ENCODE results near the gene SLC35G3.
"Not testable (repeated sequence)": the region's sequence is repeated elsewhere in the genome, so short reads cannot be mapped to it uniquely, and the experiment has no call there.

SLC35G3 gene

DNA sequence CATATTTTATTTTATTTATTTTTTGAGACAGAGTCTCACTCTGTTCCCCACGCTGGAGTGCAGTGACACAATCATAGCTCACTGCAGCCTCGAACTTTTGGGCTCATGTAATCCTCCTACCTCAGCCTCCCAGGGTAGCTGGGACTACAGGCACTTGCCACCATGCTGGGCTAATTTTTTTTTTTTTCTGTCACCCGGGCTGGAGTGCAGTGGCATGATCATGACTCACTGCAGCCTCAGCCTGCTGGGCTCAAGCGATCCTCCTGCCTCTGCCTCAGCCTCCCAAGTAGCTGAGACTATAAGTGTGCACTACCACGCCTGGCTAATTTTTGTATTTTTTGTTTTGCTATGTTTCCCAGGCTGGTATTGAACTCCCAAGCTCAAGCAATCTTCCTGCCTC, 29.5 kb downstream of the SLC35G3 start:
- DNase-seq (ENCODE audit: low spot score), result no peak

DNA sequence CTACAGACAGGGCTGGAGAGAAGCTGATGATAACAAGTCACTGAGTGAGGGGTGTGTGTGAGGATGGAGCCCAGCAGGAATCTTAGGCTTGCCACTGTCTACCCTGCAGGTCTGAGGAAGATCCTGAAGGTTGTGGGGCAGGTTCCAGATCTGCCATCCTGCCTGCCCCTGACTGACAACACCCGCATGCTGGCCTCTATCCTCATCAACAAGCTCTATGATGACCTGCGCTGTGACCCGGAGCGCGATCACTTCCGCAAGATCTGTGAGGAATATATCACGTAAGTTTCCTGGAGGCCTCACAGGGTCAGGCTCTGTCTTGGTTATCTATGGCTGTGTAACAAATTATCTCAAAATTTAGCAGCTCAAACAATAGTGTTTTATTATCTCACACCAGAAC, 30.3 kb downstream of the SLC35G3 start:
- DNase-seq (ENCODE audit: low spot score), result no peak

DNA sequence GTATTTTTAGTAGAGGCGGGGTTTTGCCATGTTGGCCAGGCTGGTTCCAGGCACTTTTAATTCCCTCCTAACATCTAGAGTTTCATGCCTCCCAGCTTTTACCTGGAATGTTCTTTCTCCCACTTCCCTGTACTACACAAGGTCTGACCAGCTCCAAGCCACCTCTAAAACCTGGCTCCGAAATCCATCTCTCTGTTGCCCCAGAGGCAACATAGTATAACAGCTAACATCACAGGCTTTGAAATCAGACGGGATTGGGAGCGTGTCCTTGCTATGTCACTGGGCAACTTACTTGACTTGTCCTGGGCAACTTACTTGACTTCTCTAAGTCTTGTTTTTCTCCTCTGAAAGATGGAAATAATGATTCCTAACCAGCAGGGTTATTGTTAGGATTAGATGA, 31.4 kb downstream of the SLC35G3 start:
- DNase-seq (ENCODE audit: low spot score), result no peak

DNA sequence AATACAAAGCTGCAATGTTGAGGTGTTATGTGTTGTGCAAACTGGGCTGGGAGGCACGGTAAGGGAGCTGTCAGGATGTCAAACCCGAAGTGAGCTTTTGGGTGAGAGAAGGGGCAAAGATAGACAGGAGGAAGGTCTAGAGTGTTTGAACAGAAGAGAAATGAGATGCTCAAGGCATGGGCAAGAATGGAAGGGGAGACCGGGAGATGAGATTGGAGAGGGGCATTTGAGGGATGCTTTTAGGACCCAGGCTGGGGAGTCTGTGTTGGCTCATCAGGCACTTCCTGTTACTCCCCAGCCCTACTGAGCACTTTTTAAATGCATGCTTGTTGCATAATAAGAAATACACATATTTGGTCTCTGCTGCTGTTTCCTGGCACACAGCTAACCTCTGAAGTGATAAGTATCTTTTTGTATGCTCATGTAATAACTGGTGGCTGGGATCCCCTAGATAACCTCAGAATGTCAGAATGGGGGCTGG, 32.9 kb downstream of the SLC35G3 start:
- no peak for DNase-seq (ENCODE audit: low spot score)

DNA sequence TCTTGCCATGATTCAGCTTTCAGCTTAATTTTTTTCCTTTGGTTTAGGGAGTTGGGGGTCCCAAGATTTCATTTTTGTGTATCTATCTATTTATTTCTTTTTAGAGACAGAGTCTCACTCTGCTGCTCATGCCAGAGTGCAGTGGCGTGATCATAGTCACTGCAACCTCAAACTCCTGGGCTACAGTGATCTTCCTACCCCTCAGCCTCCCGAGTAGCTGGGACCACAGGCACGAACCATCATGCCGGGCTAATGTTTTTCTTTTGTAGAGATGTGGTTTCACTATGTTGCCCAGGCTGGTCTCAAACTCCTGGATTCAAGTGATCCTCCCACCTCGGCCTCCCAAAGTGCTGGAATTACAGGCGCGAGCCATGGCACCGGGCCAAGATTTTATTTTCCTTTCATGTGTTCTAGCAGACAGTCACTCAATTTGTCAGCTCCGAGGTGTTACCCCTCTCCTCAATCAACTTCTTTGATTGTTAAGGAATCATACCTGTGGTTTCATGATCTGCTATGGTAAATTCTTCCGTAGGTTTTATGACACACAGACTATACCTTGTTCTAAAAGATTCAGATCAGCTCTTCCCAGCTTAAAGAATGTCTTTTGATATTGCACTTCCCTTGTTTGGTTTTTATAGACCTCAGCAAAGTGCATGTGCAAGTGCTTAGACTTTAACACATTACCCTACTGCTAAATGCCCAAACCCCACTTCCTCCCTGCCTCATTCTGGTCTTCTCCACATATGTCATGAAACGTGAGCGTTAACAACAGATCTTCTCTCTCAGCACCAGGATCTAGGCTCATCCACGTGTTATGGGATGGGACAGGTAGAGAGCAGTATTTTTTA, 33.6 kb downstream of the SLC35G3 start:
- no peak for DNase-seq (ENCODE audit: low spot score)

DNA sequence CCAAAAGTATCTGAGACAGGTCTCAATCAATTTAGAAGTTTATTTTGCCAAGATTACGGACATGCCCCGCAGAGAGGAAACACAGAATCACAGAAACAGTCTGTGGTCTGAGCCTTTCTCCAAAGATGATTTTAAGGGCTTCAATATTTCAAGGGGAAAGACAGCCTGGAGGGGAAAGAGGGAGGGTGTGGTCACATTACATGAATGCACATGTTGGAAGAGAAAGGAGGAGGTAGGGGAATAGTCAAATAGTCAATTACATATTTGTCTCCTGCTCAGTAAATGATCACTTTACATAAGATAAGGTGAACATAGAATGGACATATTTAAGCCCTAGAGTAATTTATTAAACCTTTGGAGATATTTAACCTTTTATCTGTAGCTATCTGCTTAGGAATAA, 34.3 kb downstream of the SLC35G3 start:
- no peak for DNase-seq (ENCODE audit: low spot score)

DNA sequence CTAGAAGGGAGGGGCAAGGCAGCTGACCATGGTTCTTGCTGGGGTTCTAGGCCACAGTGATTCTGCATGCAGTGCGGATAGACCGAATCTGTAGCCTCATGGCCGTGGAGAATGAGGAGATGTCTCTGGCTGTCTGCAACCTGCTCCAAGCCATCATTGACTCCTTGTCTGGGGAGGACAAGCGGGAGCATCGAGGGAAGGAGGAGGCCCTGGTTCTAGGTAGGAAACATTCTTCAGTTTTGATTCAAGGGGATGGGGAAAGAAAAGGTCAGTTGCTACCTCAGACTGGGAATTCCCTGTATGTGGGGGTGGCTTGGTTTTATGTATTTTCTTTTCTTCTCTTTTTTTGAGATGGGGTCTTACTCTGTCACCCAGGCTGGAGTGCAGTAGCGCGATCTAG, 38.9 kb downstream of the SLC35G3 start:
- DNase-seq (ENCODE audit: low spot score), result no peak

DNA sequence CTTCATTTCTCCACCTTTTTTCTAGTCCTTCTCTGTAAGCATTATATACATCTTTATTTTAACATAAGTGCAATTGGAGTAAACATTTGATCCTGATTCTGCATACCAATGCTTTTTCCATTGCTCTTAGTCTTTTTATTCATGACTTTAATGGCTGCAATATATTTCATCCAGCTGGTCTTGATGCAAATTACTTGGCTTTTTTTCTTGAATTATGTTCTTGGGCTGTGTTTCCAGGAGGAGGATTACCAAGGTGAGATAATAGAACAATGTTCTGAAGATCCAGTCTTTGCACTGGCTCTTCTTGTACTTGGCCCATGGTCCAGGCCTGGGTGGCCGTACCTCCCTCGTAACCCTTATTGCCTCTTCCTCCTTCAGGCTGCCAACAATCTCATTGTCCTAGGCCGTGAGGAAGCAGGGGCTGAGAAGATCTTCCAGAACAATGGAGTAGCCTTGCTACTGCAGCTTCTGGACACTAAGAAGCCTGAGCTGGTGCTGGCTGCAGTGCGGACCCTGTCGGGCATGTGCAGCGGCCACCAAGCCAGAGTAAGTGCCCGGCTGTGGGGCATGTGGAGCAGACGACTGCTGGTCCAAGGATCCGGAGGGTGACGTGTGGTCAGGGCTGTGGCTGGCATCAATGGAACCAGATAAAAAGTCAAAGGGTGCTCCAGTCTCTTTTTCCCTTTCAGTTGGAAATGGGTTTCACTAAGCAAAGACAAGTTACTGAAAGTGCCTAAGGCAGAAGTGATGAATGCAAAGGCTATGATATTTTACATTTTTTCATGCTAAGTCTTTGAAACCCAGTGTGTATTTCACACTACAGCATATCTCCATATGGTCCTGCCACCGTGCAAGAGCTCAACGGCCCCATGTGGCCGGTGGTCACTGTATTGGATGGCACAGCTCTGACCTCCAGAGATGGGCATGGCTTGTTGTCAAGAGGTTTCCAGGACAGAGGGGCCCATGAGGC, 39.7 kb downstream of the SLC35G3 start:
- no peak for DNase-seq (ENCODE audit: low spot score)

DNA sequence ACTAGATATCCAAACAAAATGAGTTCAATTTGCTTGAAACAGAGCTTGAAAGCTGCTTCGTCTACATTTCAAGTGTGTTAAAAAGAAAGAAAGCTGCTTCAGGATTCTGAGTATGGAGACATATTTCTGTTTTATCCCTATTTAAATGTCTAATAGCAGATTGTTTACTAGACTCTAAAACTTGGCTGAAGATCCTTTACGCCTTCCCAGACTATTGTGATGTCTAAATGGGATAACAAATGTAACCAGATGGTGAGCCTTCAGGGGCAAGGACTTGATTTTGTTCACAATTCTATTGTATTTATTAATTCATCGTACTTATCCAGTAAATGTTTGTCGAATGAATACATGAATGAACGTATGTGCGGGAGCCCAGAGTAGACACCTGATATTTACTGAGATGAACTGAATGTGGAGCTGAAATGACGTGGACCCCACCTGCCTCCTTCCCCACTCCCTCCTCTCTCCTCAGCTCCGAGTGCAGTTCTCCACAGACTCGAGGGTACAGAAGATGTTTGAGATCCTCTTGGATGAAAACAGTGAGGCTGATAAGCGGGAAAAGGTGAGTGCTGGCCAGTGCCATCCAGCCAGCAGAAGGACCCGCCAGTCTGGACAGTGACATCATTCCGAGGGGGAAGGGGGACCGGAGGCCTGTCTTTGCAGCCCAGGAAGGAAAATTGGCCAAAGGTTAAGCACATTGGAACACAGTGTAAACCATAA, 41.6 kb downstream of the SLC35G3 start:
- no peak for DNase-seq (ENCODE audit: low spot score)

DNA sequence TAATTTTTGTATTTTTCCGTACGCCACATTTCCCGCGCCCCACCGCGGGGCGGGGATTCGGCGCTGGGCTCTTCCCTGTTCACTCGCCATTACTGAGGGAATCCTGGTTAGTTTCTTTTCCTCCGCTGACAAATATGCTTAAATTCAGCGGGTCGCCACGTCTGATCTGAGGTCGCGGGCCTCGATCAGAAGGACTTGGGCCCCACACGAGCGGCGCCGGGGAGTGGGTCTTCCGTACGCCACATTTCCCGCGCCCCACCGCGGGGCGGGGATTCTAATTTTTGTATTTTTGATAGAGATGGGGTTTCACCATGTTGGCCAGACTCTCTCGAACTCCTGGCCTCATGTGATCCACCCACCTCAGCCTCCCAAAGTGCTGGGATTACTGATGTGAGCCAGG, 43.1 kb downstream of the SLC35G3 start:
- not testable (repeated sequence) for DNase-seq (ENCODE audit: low spot score)

DNA sequence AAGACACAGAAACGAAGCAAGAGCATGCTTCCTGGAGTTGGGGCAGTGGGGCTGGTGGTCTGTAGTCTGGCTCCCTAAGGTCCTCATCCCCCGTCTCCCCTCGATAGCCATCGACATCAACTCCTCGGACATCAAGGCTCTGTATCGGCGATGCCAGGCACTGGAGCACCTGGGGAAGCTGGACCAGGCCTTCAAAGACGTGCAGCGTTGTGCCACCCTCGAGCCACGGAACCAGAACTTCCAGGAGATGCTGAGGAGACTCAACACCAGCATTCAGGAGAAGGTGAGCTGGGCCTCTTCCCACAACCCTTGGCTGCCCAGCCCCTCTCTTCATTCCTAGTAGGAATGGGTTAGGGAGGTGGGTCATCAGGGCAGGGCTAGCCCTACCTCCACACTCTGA, 44.3 kb downstream of the SLC35G3 start:
- DNase-seq (ENCODE audit: low spot score), result no peak

DNA sequence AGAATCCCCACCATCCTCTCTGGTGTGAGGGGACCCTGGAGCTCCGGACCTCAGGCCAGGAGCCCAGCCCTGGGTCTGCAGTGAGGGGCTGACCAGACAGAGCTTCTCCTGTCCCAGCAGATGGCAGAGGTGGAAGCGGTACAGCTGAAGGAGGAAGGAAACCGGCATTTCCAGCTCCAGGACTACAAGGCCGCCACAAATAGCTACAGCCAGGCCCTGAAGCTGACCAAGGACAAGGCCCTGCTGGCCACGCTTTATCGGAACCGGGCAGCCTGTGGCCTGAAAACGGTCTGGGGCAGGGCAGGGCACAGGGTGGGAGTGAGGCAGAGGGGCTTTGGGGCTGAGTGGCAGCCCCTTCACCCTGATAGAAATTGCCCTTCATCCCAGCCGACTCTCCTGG, 46.0 kb downstream of the SLC35G3 start:
- DNase-seq (ENCODE audit: low spot score), result no peak

DNA sequence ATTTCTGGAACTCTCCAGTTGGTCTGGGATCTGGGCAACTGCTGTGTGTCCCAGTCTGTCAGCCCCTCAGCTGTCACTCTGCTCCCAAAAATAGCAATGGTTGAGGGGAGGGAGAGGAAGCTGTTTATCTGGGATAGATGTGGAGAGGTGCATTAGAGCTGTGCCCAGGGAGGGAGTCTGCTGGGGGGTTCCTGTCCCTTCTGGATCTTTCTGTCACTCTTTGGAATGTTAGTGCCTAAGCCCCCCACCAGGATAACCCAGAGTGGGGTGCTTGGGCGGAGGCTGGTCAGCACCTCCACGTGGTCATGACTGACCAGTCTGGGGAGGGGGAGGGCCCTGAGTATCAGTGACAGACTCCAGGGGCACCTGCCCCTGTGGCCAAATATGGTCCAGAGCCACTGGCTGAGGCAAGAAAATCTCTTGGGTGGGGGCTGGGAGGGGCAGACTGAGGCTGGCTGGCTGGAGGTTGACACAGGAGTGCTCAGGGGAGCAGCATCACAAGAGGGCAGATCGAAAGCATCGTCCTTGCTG, 46.8 kb downstream of the SLC35G3 start, which contains the start of gene UNC45B:
UNC45B (plus strand) TSS at position 443 of the 531 bp plus-strand sequence. CDS start 447 bp downstream, outside the sequence.
- no peak for DNase-seq (ENCODE audit: low spot score)

DNA sequence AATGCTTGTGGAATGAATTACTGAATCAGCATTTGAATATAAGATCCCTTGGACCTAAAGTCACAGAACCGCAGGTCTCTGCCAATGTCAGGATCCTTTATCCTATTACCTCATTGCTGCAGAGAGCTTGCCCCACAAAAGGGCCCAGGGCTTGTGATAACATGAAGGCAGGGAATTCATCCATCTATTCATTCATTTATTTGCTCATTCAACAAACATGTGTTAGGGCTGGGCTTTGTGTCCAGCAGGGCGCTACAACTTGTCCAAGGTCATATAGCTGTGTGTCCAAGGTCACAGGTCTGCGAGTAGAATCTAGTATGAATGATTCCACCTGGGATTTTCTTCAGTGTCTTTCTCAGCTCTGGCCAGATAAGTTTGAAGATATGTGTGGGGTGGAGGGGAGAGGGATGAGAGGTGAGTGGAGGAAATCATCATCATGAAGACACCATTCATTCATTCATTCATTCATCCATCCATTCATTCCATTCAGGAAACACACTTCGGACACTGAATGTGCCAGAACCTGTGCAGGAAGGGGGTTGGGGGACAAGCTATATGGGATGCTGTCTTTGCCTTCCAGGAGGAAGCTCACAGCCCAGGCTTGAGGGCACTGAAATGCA, 47.9 kb downstream of the SLC35G3 start:
- DNase-seq (ENCODE audit: low spot score), result no peak

DNA sequence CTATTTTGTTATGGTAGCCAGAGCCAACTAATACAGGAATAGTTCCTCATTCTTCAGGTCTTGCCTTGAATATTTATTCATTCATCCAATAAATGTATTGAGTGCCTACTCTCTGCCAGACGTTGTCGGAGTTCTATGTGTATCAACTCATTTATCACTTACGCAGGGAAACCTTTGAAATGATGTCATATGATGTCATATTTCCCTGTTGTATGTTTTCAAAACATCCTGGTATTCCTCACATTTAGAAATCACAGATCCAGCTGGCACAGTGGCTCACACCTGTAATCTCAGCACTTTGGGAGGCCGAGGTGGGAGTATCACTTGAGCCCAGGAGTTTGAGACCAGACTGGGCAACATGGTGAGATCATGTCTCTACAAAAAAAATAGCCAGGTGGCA, 49.4 kb downstream of the SLC35G3 start:
- DNase-seq (ENCODE audit: low spot score), result no peak
